B cell (primary cell): Measurements from ENCODE around the gene VPS39.

ENCODE experiments used
- EZH2 ChIP-seq: IDR thresholded peaks from 2 replicates; pipeline ENCODE4 v1.6.1; 2012; ENCODE audit warnings: borderline replicate concordance, low read depth, mild to moderate bottlenecking, moderate library complexity, low read length; ENCODE audit not compliant: insufficient read depth, poor library complexity, severe bottlenecking
- TF ChIP-seq, protein P1 (sequence below): fragments of 200-600 bp; IDR thresholded peaks from one replicate; pipeline ENCODE4 v1.8.0; 2022; ENCODE audit warnings: antibody characterized with exemption, mild to moderate bottlenecking

DNA sequence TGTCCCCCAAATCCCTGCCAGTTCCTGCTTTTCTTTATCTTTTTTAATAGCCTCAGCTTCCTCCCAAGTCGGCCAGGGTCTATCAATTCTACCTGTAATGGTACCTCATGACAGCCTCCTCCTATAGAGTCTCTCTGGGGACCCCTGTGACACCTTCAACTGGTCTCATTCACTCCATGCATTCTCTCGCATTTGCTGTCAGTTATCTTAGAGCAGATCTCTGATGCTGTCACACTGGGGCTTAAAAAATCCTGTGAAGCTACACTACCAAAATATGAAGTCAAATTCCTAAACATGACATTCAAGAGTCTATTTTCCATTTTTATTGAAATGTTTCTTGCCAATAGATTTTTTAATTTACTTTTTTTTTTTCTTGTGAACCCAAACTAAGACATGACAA is 5.5 kb downstream of the VPS39 start:
- TF ChIP-seq, protein P1, sequence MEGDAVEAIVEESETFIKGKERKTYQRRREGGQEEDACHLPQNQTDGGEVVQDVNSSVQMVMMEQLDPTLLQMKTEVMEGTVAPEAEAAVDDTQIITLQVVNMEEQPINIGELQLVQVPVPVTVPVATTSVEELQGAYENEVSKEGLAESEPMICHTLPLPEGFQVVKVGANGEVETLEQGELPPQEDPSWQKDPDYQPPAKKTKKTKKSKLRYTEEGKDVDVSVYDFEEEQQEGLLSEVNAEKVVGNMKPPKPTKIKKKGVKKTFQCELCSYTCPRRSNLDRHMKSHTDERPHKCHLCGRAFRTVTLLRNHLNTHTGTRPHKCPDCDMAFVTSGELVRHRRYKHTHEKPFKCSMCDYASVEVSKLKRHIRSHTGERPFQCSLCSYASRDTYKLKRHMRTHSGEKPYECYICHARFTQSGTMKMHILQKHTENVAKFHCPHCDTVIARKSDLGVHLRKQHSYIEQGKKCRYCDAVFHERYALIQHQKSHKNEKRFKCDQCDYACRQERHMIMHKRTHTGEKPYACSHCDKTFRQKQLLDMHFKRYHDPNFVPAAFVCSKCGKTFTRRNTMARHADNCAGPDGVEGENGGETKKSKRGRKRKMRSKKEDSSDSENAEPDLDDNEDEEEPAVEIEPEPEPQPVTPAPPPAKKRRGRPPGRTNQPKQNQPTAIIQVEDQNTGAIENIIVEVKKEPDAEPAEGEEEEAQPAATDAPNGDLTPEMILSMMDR, result no peak
- no peak for TF ChIP-seq EZH2
